Inflammatory macrophage treated with lipopolysaccharide for 1 hour (primary cell): ENCODE data around the gene DAZAP1.
A peak's percentile ranks its signal among the peaks of the same experiment; 100 is the strongest.
"Not testable (repeated sequence)": the region's sequence is repeated elsewhere in the genome, so short reads cannot be mapped to it uniquely, and the experiment has no call there.

Source experiments
- DNase-seq, 2 donors: peaks; one replicate each; pipeline ENCODE4 v3.0.0-alpha.2; 2020 to 2022

DAZAP1 gene

GRCh38 chr19:1474765-1475351 is 67.5 kb downstream of the DAZAP1 start:
- no peak for DNase-seq

GRCh38 chr19:1475751-1476437 is 68.5 kb downstream of the DAZAP1 start:
- DNase-seq: no peak

- not testable (repeated sequence) for DNase-seq
Measured at GRCh38 chr19:1477056-1477455, 69.7 kb downstream of the DAZAP1 start.

GRCh38 chr19:1478934-1479707 is 71.7 kb downstream of the DAZAP1 start, which contains the start of gene C19orf25:
Gene C19orf25 (minus strand): TSS chr19:1479215. CDS start chr19:1478903, 312 bp downstream.
- DNase-seq: peak; percentile 92 to 97

- DNase-seq: no peak
Measured at GRCh38 chr19:1481224-1481892, 74.0 kb downstream of the DAZAP1 start.

GRCh38 chr19:1481893-1482360 is 74.5 kb downstream of the DAZAP1 start:
- no peak for DNase-seq

GRCh38 chr19:1482361-1483130 is 75.2 kb downstream of the DAZAP1 start:
- no peak for DNase-seq

GRCh38 chr19:1483131-1483978 is 76.0 kb downstream of the DAZAP1 start:
- DNase-seq: no peak

GRCh38 chr19:1483979-1484428 is 76.6 kb downstream of the DAZAP1 start:
- DNase-seq: no peak
